Activated CD8-positive, alpha-beta T cell treated with anti-CD3 and anti-CD28 coated beads for 36 hours (primary cell): ENCODE measurements around the gene ESRRB. TPM values are rescaled to one million over a fixed set of nuclear protein-coding genes. Genes with fewer than 3 reads are reported as not detected.

ENCODE experiments used
- ATAC-seq: fragments of 200-7000 bp; cut with Tn5 transposase; one replicate; pipeline ENCODE4 v1.10.0; 2021; ENCODE audit warnings: mild to moderate bottlenecking, moderate library complexity
- CTCF ChIA-PET: fragments of 350-600 bp; sonication (Branson Sonifier 250); formaldehyde crosslinking; loops from one replicate; lab custom pipeline; 2021; ENCODE audit warnings: antibody characterized with exemption; lab: Charles Lee
- POLR2A ChIA-PET: fragments of 350-600 bp; sonication (Branson Sonifier 250); formaldehyde crosslinking; loops from one replicate; lab custom pipeline; 2021; ENCODE audit warnings: antibody characterized with exemption; lab: Charles Lee
- DNase-seq: peaks from one replicate; pipeline ENCODE4 v3.0.0-alpha.2; 2020
- H3K27ac Mint-ChIP-seq: one replicate; pipeline ENCODE4 v1.8.0; 2021; ENCODE audit warnings: mild to moderate bottlenecking, mixed read lengths
- H3K27me3 Mint-ChIP-seq: one replicate; pipeline ENCODE4 v1.8.0; 2021; ENCODE audit warnings: mixed read lengths
- H3K36me3 Mint-ChIP-seq: one replicate; pipeline ENCODE4 v1.8.0; 2021; ENCODE audit warnings: low read depth, mixed read lengths
- H3K4me1 Mint-ChIP-seq: one replicate; pipeline ENCODE4 v1.8.0; 2021; ENCODE audit warnings: low read depth, mixed read lengths
- H3K4me3 Mint-ChIP-seq: one replicate; pipeline ENCODE4 v1.8.0; 2021; ENCODE audit warnings: mild to moderate bottlenecking, moderate library complexity, mixed read lengths
- H3K9me3 Mint-ChIP-seq: one replicate; pipeline ENCODE4 v1.8.0; 2021; ENCODE audit warnings: mixed read lengths
- intact Hi-C: fragments of 100-400 bp; cut with micrococcal nuclease; formaldehyde crosslinking; loops from one replicate; pipeline ENCODE4 v1.10.0; 2022
- total RNA-seq, 2 experiments: library from RNA; stranded (reverse); gene quantifications; one replicate each; pipeline ENCODE4 v1.2.3, GENCODE V29; 2021
- TF ChIP-seq, protein P1 (sequence below): fragments of 200-600 bp; IDR thresholded peaks from one replicate; pipeline ENCODE4 v1.8.0; 2022; ENCODE audit warnings: antibody characterized with exemption, mild to moderate bottlenecking

Gene ESRRB
- total RNA-seq, 2 experiments from 2014 or later, result 0.18 to 0.27 TPM

DNA sequence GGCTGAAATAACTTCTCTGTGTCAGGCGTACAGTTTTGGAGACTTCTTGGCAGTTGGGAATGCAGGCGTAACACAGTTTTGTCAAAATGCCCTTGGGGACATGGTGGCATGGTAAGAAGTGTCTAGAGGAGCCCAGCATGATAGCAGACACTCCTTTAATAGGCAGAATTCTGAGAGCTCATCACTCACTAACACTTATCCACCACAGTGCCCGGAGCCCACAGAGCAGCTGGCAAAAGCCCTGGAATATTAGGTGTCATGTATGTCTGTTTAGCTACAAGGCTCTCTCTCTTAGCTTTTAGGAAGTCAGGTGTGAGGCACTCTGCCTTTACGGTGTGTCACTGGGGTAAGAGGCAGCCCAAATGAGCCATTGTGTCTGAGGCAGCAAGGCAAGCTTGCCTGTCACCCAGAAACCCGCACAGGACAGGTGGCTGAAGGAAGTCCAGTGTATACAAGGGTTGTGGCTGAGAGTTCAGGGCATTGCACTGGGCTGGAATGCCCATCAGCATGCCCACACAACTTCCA lies 96.3 kb downstream of the ESRRB start:
- Mint-ChIP-seq H3K4me1 (no peaks in the 10 kb centered on the region), H3K9me3 (no peaks in the 10 kb centered on the region), H3K36me3 (no peaks in the 10 kb centered on the region), H3K4me3 (no peak overlapping the region), H3K27me3 (peaks cover 16% of the 10 kb centered on the region), H3K27ac (no peak overlapping the region)
- no peak for ATAC-seq
- POLR2A ChIA-PET, result no interaction called here
- TF ChIP-seq, protein P1, sequence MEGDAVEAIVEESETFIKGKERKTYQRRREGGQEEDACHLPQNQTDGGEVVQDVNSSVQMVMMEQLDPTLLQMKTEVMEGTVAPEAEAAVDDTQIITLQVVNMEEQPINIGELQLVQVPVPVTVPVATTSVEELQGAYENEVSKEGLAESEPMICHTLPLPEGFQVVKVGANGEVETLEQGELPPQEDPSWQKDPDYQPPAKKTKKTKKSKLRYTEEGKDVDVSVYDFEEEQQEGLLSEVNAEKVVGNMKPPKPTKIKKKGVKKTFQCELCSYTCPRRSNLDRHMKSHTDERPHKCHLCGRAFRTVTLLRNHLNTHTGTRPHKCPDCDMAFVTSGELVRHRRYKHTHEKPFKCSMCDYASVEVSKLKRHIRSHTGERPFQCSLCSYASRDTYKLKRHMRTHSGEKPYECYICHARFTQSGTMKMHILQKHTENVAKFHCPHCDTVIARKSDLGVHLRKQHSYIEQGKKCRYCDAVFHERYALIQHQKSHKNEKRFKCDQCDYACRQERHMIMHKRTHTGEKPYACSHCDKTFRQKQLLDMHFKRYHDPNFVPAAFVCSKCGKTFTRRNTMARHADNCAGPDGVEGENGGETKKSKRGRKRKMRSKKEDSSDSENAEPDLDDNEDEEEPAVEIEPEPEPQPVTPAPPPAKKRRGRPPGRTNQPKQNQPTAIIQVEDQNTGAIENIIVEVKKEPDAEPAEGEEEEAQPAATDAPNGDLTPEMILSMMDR, result no peak
- CTCF ChIA-PET, result interaction anchor here (1.2 to 1.7 kb wide), 2 partner anchors 17 to 85 kb away, joined by 3 to 4 read pairs; no protein-coding TSS in a partner anchor
- no peak for DNase-seq
- intact Hi-C loops, result no loop called here

DNA sequence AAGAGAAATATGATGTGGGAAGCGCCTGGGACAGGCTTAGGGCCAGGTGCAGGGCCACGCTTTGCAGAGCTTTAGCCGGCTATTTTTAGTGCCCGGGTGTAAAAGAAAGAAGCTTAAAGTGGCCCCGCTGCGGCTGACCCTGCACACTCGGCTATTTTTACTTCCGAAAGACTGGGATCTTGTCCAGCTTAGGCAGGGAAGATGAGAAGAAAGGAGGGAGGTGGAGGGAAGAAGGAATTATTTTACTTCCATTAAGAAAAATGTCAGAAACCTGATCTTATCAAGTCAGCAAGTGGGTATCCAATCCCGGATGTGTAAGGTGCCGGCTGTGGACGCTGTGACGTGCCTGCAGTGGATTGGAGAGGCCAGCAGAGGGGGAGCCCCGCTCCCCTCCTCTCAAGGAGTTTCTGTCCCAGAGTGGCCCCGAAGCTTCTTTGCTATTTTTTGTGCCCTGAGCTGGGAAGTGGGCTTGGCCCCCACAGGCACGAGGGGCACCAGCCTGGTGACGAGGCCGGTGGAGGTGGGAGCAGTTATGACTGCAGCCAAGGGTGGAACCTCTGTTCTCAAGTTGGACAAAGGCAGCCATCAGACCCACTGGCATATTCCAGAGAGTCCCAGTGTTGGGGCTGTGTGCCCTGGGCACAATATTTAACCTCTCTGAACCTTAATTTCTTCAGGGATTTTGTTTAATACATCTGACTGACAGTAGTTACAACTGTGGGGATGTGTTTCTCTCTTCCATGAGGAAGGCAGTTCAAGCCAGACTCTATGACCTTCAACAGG lies 97.7 kb downstream of the ESRRB start:
- Mint-ChIP-seq H3K4me1 (no peaks in the 10 kb centered on the region), H3K27ac (no peak overlapping the region), H3K27me3 (peaks cover 16% of the 10 kb centered on the region), H3K9me3 (no peaks in the 10 kb centered on the region), H3K4me3 (no peak overlapping the region), H3K36me3 (no peaks in the 10 kb centered on the region)
- TF ChIP-seq, protein P1, result no peak
- CTCF ChIA-PET, result interaction anchor here (1.7 kb wide), 1 partner anchor 18 kb away, joined by 4 read pairs; no protein-coding TSS in a partner anchor
- POLR2A ChIA-PET, result interaction anchor here (0.6 kb wide), 1 partner anchor 46 kb away, joined by 3 read pairs; no protein-coding TSS in a partner anchor
- intact Hi-C loops, result no loop called here
- ATAC-seq, result no peak
- no peak for DNase-seq

DNA sequence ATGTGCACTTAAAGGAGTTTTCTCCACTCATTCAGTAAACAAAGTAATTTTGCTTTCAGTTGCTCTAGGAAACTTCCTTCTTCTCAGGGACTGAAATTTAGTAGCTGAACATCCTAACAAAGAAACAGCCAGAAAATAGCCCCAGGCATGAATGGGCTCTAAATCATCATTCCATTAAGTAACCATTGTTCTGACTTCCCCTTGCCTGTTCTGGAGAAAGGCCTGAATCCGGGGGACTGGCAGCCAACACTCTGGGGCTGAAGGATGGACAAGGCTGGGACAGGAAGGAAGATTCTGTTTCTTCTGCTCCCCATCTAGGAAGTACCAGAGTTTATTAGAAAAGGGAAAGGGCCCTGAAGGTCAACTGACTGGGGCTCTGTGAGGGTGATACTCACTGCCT lies 104.5 kb downstream of the ESRRB start:
- TF ChIP-seq, protein P1, result no peak
- no peak overlapping the region for H3K4me3 Mint-ChIP-seq
- ATAC-seq, result no peak
- DNase-seq, result no peak
- intact Hi-C loops, result no loop called here
- no peaks in the 10 kb centered on the region for H3K27me3 Mint-ChIP-seq
- no peaks in the 10 kb centered on the region for H3K36me3 Mint-ChIP-seq
- CTCF ChIA-PET, result no interaction called here
- no peak overlapping the region for H3K27ac Mint-ChIP-seq
- POLR2A ChIA-PET, result no interaction called here
- no peaks in the 10 kb centered on the region for H3K4me1 Mint-ChIP-seq
- H3K9me3 Mint-ChIP-seq, result no peaks in the 10 kb centered on the region

DNA sequence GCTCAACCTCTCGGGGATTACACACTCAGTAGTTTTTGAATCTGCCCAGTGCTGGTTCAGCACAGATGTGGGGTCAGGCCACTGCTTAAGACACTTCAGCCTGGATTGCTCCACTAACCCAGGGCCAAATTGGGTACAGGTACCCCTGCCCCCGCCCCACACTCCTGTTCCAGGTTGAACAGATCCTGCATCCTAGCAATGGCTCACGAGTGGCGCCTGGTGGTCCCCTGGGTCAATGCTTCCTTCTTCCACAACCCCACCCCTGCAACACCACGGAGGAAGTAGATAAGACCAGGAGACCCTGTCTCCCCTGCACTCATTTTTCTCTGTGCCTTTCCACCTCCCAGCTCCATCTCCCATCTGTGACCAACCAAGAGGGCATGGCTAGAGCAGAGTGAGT lies 108.4 kb downstream of the ESRRB start:
- Mint-ChIP-seq H3K4me1 (no peaks in the 10 kb centered on the region), H3K36me3 (no peaks in the 10 kb centered on the region), H3K27ac (no peak overlapping the region), H3K4me3 (no peak overlapping the region), H3K9me3 (no peaks in the 10 kb centered on the region), H3K27me3 (no peaks in the 10 kb centered on the region)
- ATAC-seq (no peak), DNase-seq (no peak)
- ChIA-PET POLR2A (interaction anchor here (0.6 kb wide), 1 partner anchor 298 kb away, joined by 6 read pairs; no protein-coding TSS in a partner anchor), CTCF (no interaction called here)
- TF ChIP-seq, protein P1, result no peak
- intact Hi-C loops, result no loop called here

DNA sequence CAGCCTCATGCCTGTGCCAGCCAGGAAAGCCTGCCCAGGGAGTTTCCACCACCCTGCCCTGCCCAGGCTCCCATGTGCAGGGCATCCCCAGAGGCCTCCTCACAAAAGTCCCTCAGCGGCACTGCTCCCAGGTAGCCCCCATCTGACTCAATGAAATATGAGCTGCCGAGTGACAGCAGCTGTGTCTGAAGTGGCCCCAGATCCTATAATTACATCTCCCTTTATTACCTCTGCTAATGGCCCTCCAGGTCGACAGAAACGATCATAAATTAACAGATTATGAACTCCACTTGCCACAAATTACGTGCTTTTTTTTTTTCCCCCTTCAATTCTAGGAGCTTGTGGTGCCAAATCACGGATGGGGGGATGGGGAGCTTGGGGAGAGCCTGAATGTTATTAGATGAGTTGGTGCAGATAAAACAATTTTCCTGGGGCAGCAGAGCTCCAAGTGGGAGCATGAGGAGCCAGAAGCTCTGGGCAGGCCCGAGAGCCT lies 110.4 kb downstream of the ESRRB start:
- no peaks in the 10 kb centered on the region for H3K9me3 Mint-ChIP-seq
- no peak for ATAC-seq
- H3K4me1 Mint-ChIP-seq, result no peaks in the 10 kb centered on the region
- H3K27me3 Mint-ChIP-seq, result no peaks in the 10 kb centered on the region
- CTCF ChIA-PET, result interaction anchor here (1.3 to 1.4 kb wide), 2 partner anchors 30 to 99 kb away, joined by 4 read pairs; no protein-coding TSS in a partner anchor
- intact Hi-C loops, result no loop called here
- POLR2A ChIA-PET, result no interaction called here
- no peaks in the 10 kb centered on the region for H3K36me3 Mint-ChIP-seq
- TF ChIP-seq, protein P1, result no peak
- H3K27ac Mint-ChIP-seq, result no peak overlapping the region
- DNase-seq, result no peak
- H3K4me3 Mint-ChIP-seq, result no peak overlapping the region
